H1 (cell line): ENCODE results near the gene HLA-DQA2. TPM values are rescaled to one million over a fixed set of nuclear protein-coding genes. Genes with fewer than 3 reads are reported as not detected.

Experiments used
- CTCF ChIA-PET: fragments of 300-600 bp; sonication (Branson Sonifier 250); formaldehyde crosslinking; loops from one replicate; lab custom pipeline; 2021; ENCODE audit not compliant: partially characterized antibody; lab: Charles Lee
- POLR2A ChIA-PET: fragments of 300-600 bp; sonication (Branson Sonifier 250); formaldehyde crosslinking; loops from one replicate; lab custom pipeline; 2021; ENCODE audit warnings: inconsistent platforms; ENCODE audit not compliant: partially characterized antibody; lab: Charles Lee
- DNase-seq, 2 experiments: peaks; one replicate each; pipeline versions ENCODE4 v3.0.0 to v3.0.0-alpha.2; 2010 to 2022; ENCODE audit warnings: low spot score in 2 of 2, low read depth in 1 of 2, mixed read lengths in 1 of 2
- FAIRE-seq: peaks from 2 replicates; lab custom pipeline; 2011; peaks lifted over from hg19 to GRCh38; lab: Jason Lieb, UNC
- H2AFZ ChIP-seq: 2 replicates; pipeline ENCODE4 v1.8.1; 2012; ENCODE audit warnings: low read length, inconsistent platforms
- H2AK5ac ChIP-seq: 2 replicates; pipeline ENCODE4 v1.6.1; 2013; ENCODE audit warnings: low read depth, low read length
- H2BK120ac ChIP-seq: replicated peaks from 2 replicates; pipeline ENCODE3; 2013; ENCODE audit warnings: low read depth, low read length, inconsistent platforms
- H2BK12ac ChIP-seq: 2 replicates; pipeline ENCODE4 v1.6.1; 2013; ENCODE audit warnings: low read depth, low read length
- H2BK15ac ChIP-seq: 2 replicates; pipeline ENCODE4 v1.6.1; 2013; ENCODE audit warnings: low read length
- H2BK20ac ChIP-seq: 2 replicates; pipeline ENCODE4 v1.6.1; 2013; ENCODE audit warnings: low read length
- H2BK5ac ChIP-seq: 2 replicates; pipeline ENCODE4 v1.6.1; 2013; ENCODE audit warnings: low read depth, low read length
- H3K14ac ChIP-seq: 2 replicates; pipeline ENCODE4 v1.6.1; 2013; ENCODE audit warnings: inconsistent platforms; ENCODE audit not compliant: insufficient read length
- H3K18ac ChIP-seq: 2 replicates; pipeline ENCODE4 v1.6.1; 2013; ENCODE audit warnings: low read length; ENCODE audit errors: extremely low read depth
- H3K23ac ChIP-seq: 2 replicates; pipeline ENCODE4 v1.6.1; 2013; ENCODE audit warnings: inconsistent platforms; ENCODE audit not compliant: insufficient read length
- H3K23me2 ChIP-seq: 2 replicates; pipeline ENCODE4 v1.6.1; 2013; ENCODE audit warnings: low read depth, low read length
- H3K27ac ChIP-seq: 2 replicates; pipeline ENCODE4 v1.6.1; 2011; ENCODE audit warnings: low read depth, low read length, inconsistent platforms
- H3K27me3 ChIP-seq, 4 experiments: replicated peaks in 1 of 4; 1 replicate in 1 of 4; 2 replicates in 3 of 4; pipeline versions ENCODE4 v1.6.1 to v1.8.1; 2011 to 2013; ENCODE audit warnings: low read length in 3 of 4, mild to moderate bottlenecking in 3 of 4, inconsistent platforms in 2 of 4, mixed read lengths in 2 of 4, moderate library complexity in 1 of 4; ENCODE audit not compliant: control insufficient read depth in 3 of 4, insufficient read depth in 3 of 4; ENCODE audit errors: extremely low read depth in 1 of 4
- H3K36me3 ChIP-seq, 4 experiments: 2 replicates each; pipeline versions ENCODE4 v1.6.1 to v1.8.1; 2011 to 2013; ENCODE audit warnings: mild to moderate bottlenecking in 4 of 4, low read length in 3 of 4, moderate library complexity in 2 of 4, control low read depth in 1 of 4, inconsistent platforms in 1 of 4; ENCODE audit not compliant: insufficient read depth in 4 of 4, control insufficient read depth in 2 of 4
- H3K4ac ChIP-seq: replicated peaks from 2 replicates; pipeline ENCODE3; 2013; ENCODE audit warnings: low read length, low read depth, mixed read lengths, inconsistent platforms; ENCODE audit not compliant: insufficient read length
- H3K4me1 ChIP-seq, 4 experiments: replicated peaks in 1 of 4; 1 replicate in 1 of 4; 2 replicates in 3 of 4; pipeline versions ENCODE4 v1.6.1 to v1.8.1; 2011 to 2013; ENCODE audit warnings: low read length in 3 of 4, inconsistent platforms in 2 of 4, mixed read lengths in 1 of 4; ENCODE audit not compliant: insufficient read depth in 4 of 4, control insufficient read depth in 3 of 4
- H3K4me2 ChIP-seq, 2 experiments: 2 replicates each; pipeline versions ENCODE4 v1.6.1 to v1.8.1; 2011 to 2013; ENCODE audit warnings: low read depth in 2 of 2, low read length in 2 of 2, control low read depth in 1 of 2, inconsistent platforms in 1 of 2, mild to moderate bottlenecking in 1 of 2; ENCODE audit not compliant: insufficient read depth in 1 of 2
- H3K4me3 ChIP-seq, 4 experiments: fragments of 200-600, 300-600 bp in 1 of 4; sonication (generic), shearing (Covaris generic), sonication (Bioruptor Twin) in 1 of 4; 2 replicates each; pipeline versions ENCODE4 v1.5.1 to v1.8.1; 2011 to 2016; ENCODE audit warnings: low read length in 4 of 4, low read depth in 3 of 4, control low read depth in 2 of 4, inconsistent platforms in 2 of 4, mild to moderate bottlenecking in 2 of 4, mixed read lengths in 1 of 4, moderate library complexity in 1 of 4; ENCODE audit not compliant: insufficient read depth in 2 of 4; ENCODE audit errors: extremely low read depth in 1 of 4
- H3K56ac ChIP-seq: replicated peaks from 2 replicates; pipeline ENCODE3; 2013; ENCODE audit warnings: low read depth, mild to moderate bottlenecking, mixed read lengths, low read length, inconsistent platforms; ENCODE audit not compliant: insufficient read length
- H3K79me1 ChIP-seq: 2 replicates; pipeline ENCODE4 v1.6.1; 2013; ENCODE audit warnings: low read depth, low read length, control low read depth
- H3K79me2 ChIP-seq, 2 experiments: 2 replicates each; pipeline versions ENCODE4 v1.6.1 to v1.8.1; 2012 to 2013; ENCODE audit warnings: low read length in 2 of 2, mild to moderate bottlenecking in 2 of 2, inconsistent platforms in 1 of 2; ENCODE audit not compliant: insufficient read depth in 2 of 2, control insufficient read depth in 1 of 2
- H3K9ac ChIP-seq, 4 experiments: replicated peaks in 1 of 4; 1 replicate in 1 of 4; 2 replicates in 3 of 4; pipeline versions ENCODE4 v1.6.1 to v1.8.1; 2011 to 2013; ENCODE audit warnings: low read depth in 3 of 4, low read length in 3 of 4, control low read depth in 2 of 4, mild to moderate bottlenecking in 2 of 4, moderate library complexity in 2 of 4, inconsistent platforms in 1 of 4; ENCODE audit errors: extremely low read depth in 1 of 4
- H3K9me3 ChIP-seq, 2 experiments: 2 replicates each; pipeline versions ENCODE4 v1.6.1 to v1.8.1; 2012 to 2013; ENCODE audit warnings: mild to moderate bottlenecking in 2 of 2, moderate library complexity in 2 of 2, control low read depth in 1 of 2, inconsistent platforms in 1 of 2, low read depth in 1 of 2, low read length in 1 of 2, mixed read lengths in 1 of 2; ENCODE audit not compliant: insufficient read depth in 2 of 2
- H4K20me1 ChIP-seq, 2 experiments: replicated peaks in 1 of 2; 2 replicates each; pipeline versions ENCODE3 to v1.8.1; 2011 to 2013; ENCODE audit warnings: inconsistent platforms in 2 of 2, low read length in 2 of 2, mild to moderate bottlenecking in 1 of 2; ENCODE audit not compliant: insufficient read depth in 2 of 2, control insufficient read depth in 1 of 2
- H4K5ac ChIP-seq: 2 replicates; pipeline ENCODE4 v1.6.1; 2013; ENCODE audit warnings: low read length, low read depth, mixed read lengths, inconsistent platforms; ENCODE audit not compliant: insufficient read length
- H4K8ac ChIP-seq: 2 replicates; pipeline ENCODE4 v1.8.0; 2013; ENCODE audit warnings: mild to moderate bottlenecking, moderate library complexity, low read length, inconsistent platforms; ENCODE audit not compliant: insufficient read depth; ENCODE audit errors: extremely low read depth
- H4K91ac ChIP-seq: replicated peaks from 2 replicates; pipeline ENCODE3; 2013; ENCODE audit warnings: low read length, mixed read lengths, inconsistent platforms; ENCODE audit not compliant: insufficient read length
- EZH2 ChIP-seq: fragments of 200-600 bp; sonication (generic); IDR thresholded peaks from 2 replicates; pipeline ENCODE4 v1.7.1; 2012; ENCODE audit warnings: low read depth, mild to moderate bottlenecking, moderate library complexity, low read length, inconsistent platforms; ENCODE audit not compliant: severe bottlenecking
- GABPA ChIP-seq: IDR thresholded peaks from 2 replicates; pipeline ENCODE4 v1.6.1; 2011; ENCODE audit warnings: mild to moderate bottlenecking, low read length, moderate library complexity, borderline replicate concordance; ENCODE audit not compliant: insufficient read depth
- JUN ChIP-seq: IDR thresholded peaks from 2 replicates; pipeline ENCODE4 v1.6.1; 2011; ENCODE audit warnings: low read depth, mild to moderate bottlenecking, improper control_type of control experiment, low read length
- KDM1A ChIP-seq: fragments of 200-600, 300-600 bp; sonication (generic); IDR thresholded peaks from 2 replicates; pipeline ENCODE4 v1.7.1; 2016; ENCODE audit warnings: mild to moderate bottlenecking, low read length, borderline replicate concordance
- MAFK ChIP-seq: IDR thresholded peaks from 2 replicates; pipeline ENCODE4 v1.6.1; 2012; ENCODE audit warnings: low read depth, mild to moderate bottlenecking, improper control_type of control experiment, low read length
- NANOG ChIP-seq: IDR thresholded peaks from 2 replicates; pipeline ENCODE4 v1.6.1; 2011; ENCODE audit warnings: low read length, low read depth, mild to moderate bottlenecking, inconsistent platforms; ENCODE audit not compliant: insufficient read depth, poor library complexity, severe bottlenecking
- POLR2AphosphoS5 ChIP-seq: IDR thresholded peaks from 2 replicates; pipeline ENCODE4 v1.6.1; 2011; ENCODE audit warnings: low read depth, low read length
- SIN3A ChIP-seq, 2 experiments: IDR thresholded peaks in 1 of 2; conservative IDR thresholded peaks in 1 of 2; 2 replicates each; pipeline ENCODE4 v1.6.1; 2011 to 2012; ENCODE audit warnings: low read length in 2 of 2, improper control_type of control experiment in 1 of 2, low read depth in 1 of 2, mild to moderate bottlenecking in 1 of 2
- SP1 ChIP-seq: IDR thresholded peaks from 2 replicates; pipeline ENCODE4 v1.6.1; 2011; ENCODE audit warnings: low read depth, low read length
- SP4 ChIP-seq: IDR thresholded peaks from 2 replicates; pipeline ENCODE4 v1.6.1; 2012; ENCODE audit warnings: low read length, inconsistent platforms
- WGBS, 2 experiments: shearing (Covaris generic) in 1 of 2; methylation state at CpG; one replicate each; pipeline versions ENCODE4 v1.1.6 to v1.1.7; 2013 to 2015; ENCODE audit warnings: low lambda C conversion rate in 2 of 2, mixed read lengths in 2 of 2, inconsistent platforms in 1 of 2, low coverage in 1 of 2, missing lambda C conversion rate in 1 of 2; ENCODE audit not compliant: insufficient replicate concordance in 2 of 2, insufficient coverage in 1 of 2, insufficient read length in 1 of 2; ENCODE audit errors: extremely low coverage in 1 of 2, missing lambda C conversion rate in 1 of 2; 5-methylcytosine and 5-hydroxymethylcytosine counted together
- polyA plus RNA-seq, 7 experiments: library from polyadenylated mRNA; depleted of rRNA in 3 of 7; stranded (reverse) in 5 of 7; unstranded in 2 of 7; fragments of >200 nt in 5 of 7; fragments of 200-250 nt in 2 of 7; gene quantifications; 1 replicate in 5 of 7; 2 replicates in 1 of 7; 4 replicates in 1 of 7; pipeline versions ENCODE4 v1.2.1 to v1.2.3, GENCODE V29; 2011 to 2013; ENCODE audit warnings: missing spikeins in 2 of 7, mixed read lengths in 2 of 7
- total RNA-seq: library from RNA; stranded (reverse); fragmentation: NEBNext Ultra II Directional; extraction: Animal tissue kit (Norgen Biotek cat#: 25700); gene quantifications from 2 replicates; pipeline ENCODE4 v1.2.1, GENCODE V29; 2021
- TF ChIP-seq, protein P1 (sequence below): IDR thresholded peaks from 2 replicates; pipeline ENCODE4 v1.6.1; 2012; ENCODE audit warnings: low read length, inconsistent platforms
- TF ChIP-seq, protein P2 (sequence below): IDR thresholded peaks from 2 replicates; pipeline ENCODE4 v1.6.1; 2012; ENCODE audit warnings: inconsistent platforms

Gene HLA-DQA2
- total and polyA plus RNA-seq, 2 of the 8 experiments (the other 6 are each of a cell fraction or from before 2014, with no cell fraction given): not detected

DNA sequence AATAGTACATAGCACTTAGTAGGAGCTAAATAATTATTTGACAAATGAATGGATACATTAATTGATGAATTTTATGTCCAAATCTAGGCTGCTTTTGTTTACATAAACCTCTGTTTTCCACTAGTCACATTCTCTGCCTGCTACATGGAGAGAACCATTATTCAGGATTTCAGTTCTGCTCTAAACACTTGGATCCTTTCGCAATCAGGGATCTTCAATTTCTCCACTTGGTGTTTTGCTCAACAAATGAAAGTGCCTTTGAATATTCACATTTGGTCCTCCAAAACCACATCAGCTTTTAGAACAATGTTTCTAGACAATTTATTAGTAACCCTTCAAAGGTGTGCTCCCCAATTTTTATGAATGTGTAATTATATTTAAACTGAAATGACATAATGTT lies 44.2 kb upstream of the HLA-DQA2 start:
- DNase-seq: no peak
- no peak overlapping the region for H4K8ac ChIP-seq
- no peaks in the 10 kb centered on the region for H3K27me3 ChIP-seq
- H3K4me3 ChIP-seq: no peak overlapping the region
- no peak for FAIRE-seq
- no peak overlapping the region for H4K5ac ChIP-seq
- H3K18ac ChIP-seq: no peak overlapping the region
- no peaks in the 10 kb centered on the region for H3K4me1 ChIP-seq
- no peak overlapping the region for H2BK15ac ChIP-seq
- no peak overlapping the region for H3K27ac ChIP-seq
- no peak overlapping the region for H3K4ac ChIP-seq
- no peaks in the 10 kb centered on the region for H3K79me1 ChIP-seq
- no peak overlapping the region for H2BK20ac ChIP-seq
- no peaks in the 10 kb centered on the region for H3K79me2 ChIP-seq
- H2BK120ac ChIP-seq: no peak overlapping the region
- no peak overlapping the region for H3K23ac ChIP-seq
- 100% methylated on average over 1 of the region's 1 CpG; no CpG with 5 or more reads in 1 of the 2 experiments for WGBS, 2 experiments
- no peak overlapping the region for H4K91ac ChIP-seq
- H2BK5ac ChIP-seq: no peak overlapping the region
- no peak overlapping the region for H3K9ac ChIP-seq
- H3K4me2 ChIP-seq: no peak overlapping the region
- no peaks in the 10 kb centered on the region for H3K9me3 ChIP-seq
- H4K20me1 ChIP-seq: no peaks in the 10 kb centered on the region
- ChIA-PET CTCF (interaction anchor here (0.5 to 1.5 kb wide), 4 partner anchors 89 to 451 kb away, joined by 3 to 4 read pairs (median 4); no protein-coding TSS in a partner anchor), POLR2A (interaction anchor here (0.5 kb wide), 1 partner anchor 181 kb away, joined by 3 read pairs; no protein-coding TSS in a partner anchor)
- H3K14ac ChIP-seq: no peak overlapping the region
- no peak overlapping the region for H2AK5ac ChIP-seq
- no peak overlapping the region for H2AFZ ChIP-seq
- TF ChIP-seq, protein P1, sequence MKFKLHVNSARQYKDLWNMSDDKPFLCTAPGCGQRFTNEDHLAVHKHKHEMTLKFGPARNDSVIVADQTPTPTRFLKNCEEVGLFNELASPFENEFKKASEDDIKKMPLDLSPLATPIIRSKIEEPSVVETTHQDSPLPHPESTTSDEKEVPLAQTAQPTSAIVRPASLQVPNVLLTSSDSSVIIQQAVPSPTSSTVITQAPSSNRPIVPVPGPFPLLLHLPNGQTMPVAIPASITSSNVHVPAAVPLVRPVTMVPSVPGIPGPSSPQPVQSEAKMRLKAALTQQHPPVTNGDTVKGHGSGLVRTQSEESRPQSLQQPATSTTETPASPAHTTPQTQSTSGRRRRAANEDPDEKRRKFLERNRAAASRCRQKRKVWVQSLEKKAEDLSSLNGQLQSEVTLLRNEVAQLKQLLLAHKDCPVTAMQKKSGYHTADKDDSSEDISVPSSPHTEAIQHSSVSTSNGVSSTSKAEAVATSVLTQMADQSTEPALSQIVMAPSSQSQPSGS: no peak
- TF ChIP-seq MAFK (no peak), SP1 (no peak), NANOG (no peak), SIN3A (conservative IDR thresholded peaks at IDR 0.05 in 1 of 2, IDR thresholded peaks at IDR 0.05 in 1 of 2; ENCODE audit: low read depth in 1 of 2, low read length in 2 of 2) (no peak), KDM1A (no peak), GABPA (no peak), SP4 (no peak), JUN (no peak), POLR2AphosphoS5 (no peak), EZH2 (no peak)
- TF ChIP-seq, protein P2, sequence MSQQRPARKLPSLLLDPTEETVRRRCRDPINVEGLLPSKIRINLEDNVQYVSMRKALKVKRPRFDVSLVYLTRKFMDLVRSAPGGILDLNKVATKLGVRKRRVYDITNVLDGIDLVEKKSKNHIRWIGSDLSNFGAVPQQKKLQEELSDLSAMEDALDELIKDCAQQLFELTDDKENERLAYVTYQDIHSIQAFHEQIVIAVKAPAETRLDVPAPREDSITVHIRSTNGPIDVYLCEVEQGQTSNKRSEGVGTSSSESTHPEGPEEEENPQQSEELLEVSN: no peak
- TF ChIP-seq, all 59 proteins: peak for 0
- H3K56ac ChIP-seq: no peak overlapping the region
- no peaks in the 10 kb centered on the region for H3K36me3 ChIP-seq
- H3K23me2 ChIP-seq: no peaks in the 10 kb centered on the region
- H2BK12ac ChIP-seq: no peak overlapping the region
